Esophagus squamous epithelium (tissue), 5 donors: ENCODE measurements around the gene PCSK6. TPM values are rescaled to one million over a fixed set of nuclear protein-coding genes. Genes with fewer than 3 reads are reported as not detected.

Source experiments
- DNase-seq: peaks from one replicate; lab custom pipeline; 2025; lab: John Stamatoyannopoulos, UW
- H3K27ac ChIP-seq, 4 donors: fragments of 200-600 bp; sonication (generic); one replicate each; pipeline ENCODE4 v1.5.1; 2016 to 2019; ENCODE audit warnings: mild to moderate bottlenecking in 1 of 4
- H3K27me3 ChIP-seq, 4 donors: fragments of 200-600 bp; sonication (generic); 1 replicate in 3 of 4; 2 replicates in 1 of 4; pipeline versions ENCODE4 v1.5.1 to v1.6.0; 2017 to 2021; ENCODE audit warnings: antibody characterized with exemption in 1 of 4
- H3K36me3 ChIP-seq, 3 donors: fragments of 200-600 bp; sonication (generic); one replicate each; pipeline ENCODE4 v1.5.1; 2016 to 2019
- H3K4me1 ChIP-seq, 3 donors: fragments of 200-600 bp; sonication (generic); one replicate each; pipeline ENCODE4 v1.5.1; 2017 to 2019
- H3K4me3 ChIP-seq, 4 donors: fragments of 200-600 bp; sonication (generic); 1 replicate in 3 of 4; 2 replicates in 1 of 4; pipeline ENCODE4 v1.5.1; 2016 to 2019; ENCODE audit warnings: mild to moderate bottlenecking in 2 of 4, moderate library complexity in 1 of 4
- H3K9me3 ChIP-seq, 3 donors: fragments of 200-600 bp; sonication (generic); one replicate each; pipeline ENCODE4 v1.5.1; 2016 to 2019
- POLR2A ChIP-seq, 4 donors: fragments of 450-650 bp; IDR thresholded peaks; one replicate each; pipeline ENCODE4 v1.6.1; 2017; ENCODE audit warnings: antibody characterized with exemption in 4 of 4, mild to moderate bottlenecking in 4 of 4, moderate library complexity in 3 of 4
- WGBS, 2 donors: methylation state at CpG; one replicate each; pipeline ENCODE4 v1.1.5; 2018; 5-methylcytosine and 5-hydroxymethylcytosine counted together
- intact Hi-C: fragments of 100-400 bp; cut with DNase I; formaldehyde crosslinking; loops from one replicate; pipeline ENCODE4 v1.15.0; 2022
- total RNA-seq, 4 donors: library from RNA; depleted of rRNA; stranded (reverse); fragments of >200 nt; gene quantifications; one replicate each; pipeline ENCODE4 v1.1.0, GENCODE V29; 2016
- TF ChIP-seq, protein P1 (sequence below), 6 experiments: fragments of 450-650 bp in 4 of 6; fragments of 200-600 bp in 2 of 6; sonication (generic) in 2 of 6; IDR thresholded peaks; one replicate each; pipeline ENCODE4 v1.5.1; 2016 to 2019; ENCODE audit warnings: antibody characterized with exemption in 6 of 6, mild to moderate bottlenecking in 4 of 6, moderate library complexity in 4 of 6
- donor health status: DM: yes; HTN: yes; CAD: no.

Gene PCSK6
- total RNA-seq, 4 donors from 2014 or later = 5.1 to 13.8 (median 9.2) TPM

DNA sequence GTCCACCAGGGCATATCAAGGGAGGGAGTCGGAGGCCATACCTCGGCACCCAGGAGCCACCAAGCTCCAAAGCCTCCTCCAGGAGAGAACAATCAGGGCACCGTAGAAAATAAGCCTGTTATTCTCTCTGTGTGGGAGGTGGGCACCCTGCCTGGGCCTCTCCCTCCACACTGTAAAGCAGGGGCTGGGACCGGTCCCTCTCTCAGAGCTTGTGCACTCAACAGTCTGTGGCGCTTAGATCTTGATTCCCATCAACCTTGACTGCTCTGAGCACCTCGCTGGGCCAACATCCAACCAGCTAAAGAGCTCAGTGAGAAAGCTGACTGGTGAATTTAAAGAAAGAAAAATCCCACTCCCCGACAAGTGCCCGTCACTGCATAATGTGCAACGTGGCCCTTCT, 53.0 kb downstream of the PCSK6 start:
- Histone ChIP-seq H3K9me3 (no peaks in the 10 kb centered on the region), H3K4me3 (no peak overlapping the region), H3K4me1 (peaks cover 0 to 29% (median 6%) of the 10 kb centered on the region in 3 donors), H3K36me3 (no peaks in the 10 kb centered on the region), H3K27me3 (peaks cover 0 to 23% (median 0%) of the 10 kb centered on the region in 4 donors), H3K27ac (no peak overlapping the region)
- WGBS, 2 donors = 97 to 100% methylated on average over 2 to 3 of the region's 9 CpGs
- DNase-seq = no peak
- intact Hi-C loops = no loop called here
- TF ChIP-seq, protein P1, sequence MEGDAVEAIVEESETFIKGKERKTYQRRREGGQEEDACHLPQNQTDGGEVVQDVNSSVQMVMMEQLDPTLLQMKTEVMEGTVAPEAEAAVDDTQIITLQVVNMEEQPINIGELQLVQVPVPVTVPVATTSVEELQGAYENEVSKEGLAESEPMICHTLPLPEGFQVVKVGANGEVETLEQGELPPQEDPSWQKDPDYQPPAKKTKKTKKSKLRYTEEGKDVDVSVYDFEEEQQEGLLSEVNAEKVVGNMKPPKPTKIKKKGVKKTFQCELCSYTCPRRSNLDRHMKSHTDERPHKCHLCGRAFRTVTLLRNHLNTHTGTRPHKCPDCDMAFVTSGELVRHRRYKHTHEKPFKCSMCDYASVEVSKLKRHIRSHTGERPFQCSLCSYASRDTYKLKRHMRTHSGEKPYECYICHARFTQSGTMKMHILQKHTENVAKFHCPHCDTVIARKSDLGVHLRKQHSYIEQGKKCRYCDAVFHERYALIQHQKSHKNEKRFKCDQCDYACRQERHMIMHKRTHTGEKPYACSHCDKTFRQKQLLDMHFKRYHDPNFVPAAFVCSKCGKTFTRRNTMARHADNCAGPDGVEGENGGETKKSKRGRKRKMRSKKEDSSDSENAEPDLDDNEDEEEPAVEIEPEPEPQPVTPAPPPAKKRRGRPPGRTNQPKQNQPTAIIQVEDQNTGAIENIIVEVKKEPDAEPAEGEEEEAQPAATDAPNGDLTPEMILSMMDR (IDR thresholded peaks at IDR 0.05) = no peak

DNA sequence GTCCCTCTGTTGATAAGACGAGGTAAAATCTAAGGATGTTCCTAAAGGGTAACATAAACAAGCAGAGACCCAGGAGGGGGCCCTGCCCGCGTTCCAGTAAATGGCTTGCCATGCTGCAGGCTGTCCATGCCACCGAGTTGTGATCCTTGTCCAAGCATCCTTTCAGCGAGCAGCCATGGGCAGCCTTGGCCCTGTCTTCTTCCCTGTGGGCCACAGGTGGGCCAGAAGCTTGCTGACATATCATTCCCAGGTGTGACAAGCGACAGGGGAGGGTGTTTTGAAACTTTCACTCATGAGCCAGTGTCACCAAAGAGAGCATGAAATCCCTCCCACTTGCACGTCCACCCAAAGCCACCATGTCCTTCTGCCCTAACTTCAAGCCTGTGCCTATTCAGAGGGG, 53.7 kb downstream of the PCSK6 start:
- H3K9me3 ChIP-seq = no peaks in the 10 kb centered on the region
- intact Hi-C loops = no loop called here
- peaks cover 0 to 23% (median 0%) of the 10 kb centered on the region in 4 donors for H3K27me3 ChIP-seq
- no peak overlapping the region for H3K4me3 ChIP-seq
- H3K36me3 ChIP-seq = no peaks in the 10 kb centered on the region
- no peak for DNase-seq
- H3K27ac ChIP-seq = no peak overlapping the region
- 63 to 90% methylated on average over 3 to 7 of the region's 7 CpGs for WGBS, 2 donors
- TF ChIP-seq POLR2A (IDR thresholded peaks at IDR 0.05) = no peak
- TF ChIP-seq, protein P1 (IDR thresholded peaks at IDR 0.05) = no peak
- peaks cover 0 to 22% (median 6%) of the 10 kb centered on the region in 3 donors for H3K4me1 ChIP-seq

DNA sequence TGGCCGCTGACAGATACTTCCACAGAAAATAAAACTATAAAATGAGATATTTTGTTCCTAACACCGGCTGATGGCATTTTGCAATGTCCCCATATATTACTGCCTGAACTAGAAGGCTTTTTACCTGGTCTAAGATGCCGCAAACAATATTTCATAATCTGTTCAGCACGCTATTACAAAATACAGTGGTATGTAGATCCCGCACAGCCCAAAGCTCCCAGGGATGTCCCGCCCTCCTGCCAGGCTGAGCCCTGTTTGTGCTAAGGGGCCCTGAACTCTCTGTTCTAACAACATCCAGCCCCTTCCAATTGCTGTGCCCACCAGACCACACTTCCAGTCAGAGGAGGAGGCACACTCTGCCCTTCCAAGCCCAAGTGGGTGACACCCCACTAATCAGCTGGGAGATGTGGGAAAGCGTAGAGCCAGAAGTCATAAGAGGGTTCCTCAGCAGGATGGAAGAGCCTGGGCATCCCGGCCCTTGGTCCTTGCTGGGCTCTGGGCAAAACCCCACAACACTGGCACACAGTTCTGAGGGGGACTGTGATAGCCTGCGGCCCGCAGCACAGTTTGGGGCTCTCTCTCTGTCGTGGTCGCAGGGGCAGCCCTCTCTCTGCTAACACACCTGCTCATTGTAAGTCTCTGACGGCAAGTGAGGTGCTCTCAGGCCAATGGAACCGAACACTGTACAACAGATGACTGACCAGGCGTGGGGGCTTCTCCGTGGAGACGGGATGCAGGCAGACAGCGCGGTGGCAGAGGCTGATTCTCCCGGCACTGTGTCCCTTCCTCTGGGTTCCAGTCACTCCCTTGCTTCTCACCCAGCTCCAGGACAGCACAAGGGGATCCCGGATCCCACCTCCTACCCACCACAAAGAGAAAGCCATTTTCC, 55.2 kb downstream of the PCSK6 start:
- no peak for DNase-seq
- Histone ChIP-seq H3K27me3 (peaks cover 0 to 23% (median 0%) of the 10 kb centered on the region in 4 donors), H3K4me3 (no peak overlapping the region), H3K9me3 (no peaks in the 10 kb centered on the region), H3K4me1 (peaks cover 0 to 7% (median 4%) of the 10 kb centered on the region in 3 donors), H3K36me3 (no peaks in the 10 kb centered on the region), H3K27ac (no peak overlapping the region)
- 85 to 89% methylated on average over 12 to 14 of the region's 21 CpGs for WGBS, 2 donors
- TF ChIP-seq, protein P1 (IDR thresholded peaks at IDR 0.05) = no peak
- no peak for TF ChIP-seq POLR2A (IDR thresholded peaks at IDR 0.05)
- intact Hi-C loops = no loop called here

DNA sequence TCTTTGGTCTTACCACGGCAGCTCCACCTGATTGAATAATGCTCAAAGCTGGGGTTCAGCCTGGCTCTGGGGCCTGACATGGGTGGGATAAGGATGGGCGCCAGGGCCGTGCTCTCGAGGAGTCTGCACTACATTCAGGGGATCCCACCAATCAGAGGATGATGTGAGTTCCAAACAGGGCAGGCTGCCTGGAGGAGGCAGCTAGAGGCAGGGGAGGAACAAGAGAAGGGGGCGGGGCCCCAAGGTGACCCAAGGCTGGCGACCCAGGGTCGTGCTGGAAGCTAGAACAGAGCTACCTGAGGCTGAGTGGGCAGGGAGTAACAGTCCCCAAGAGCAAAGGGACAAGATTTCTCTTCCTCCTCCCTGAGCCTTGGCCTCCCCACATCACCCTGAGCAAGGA, 56.1 kb downstream of the PCSK6 start:
- WGBS, 2 donors = 61 to 86% methylated on average over 1 to 7 of the region's 7 CpGs
- intact Hi-C loops = no loop called here
- no peaks in the 10 kb centered on the region for H3K9me3 ChIP-seq
- TF ChIP-seq, protein P1 (IDR thresholded peaks at IDR 0.05) = no peak
- no peak for TF ChIP-seq POLR2A (IDR thresholded peaks at IDR 0.05)
- no peak overlapping the region for H3K4me3 ChIP-seq
- H3K27me3 ChIP-seq = peaks cover 0 to 23% (median 0%) of the 10 kb centered on the region in 4 donors
- no peaks in the 10 kb centered on the region for H3K4me1 ChIP-seq
- DNase-seq = no peak
- H3K36me3 ChIP-seq = no peaks in the 10 kb centered on the region
- H3K27ac ChIP-seq = no peak overlapping the region

DNA sequence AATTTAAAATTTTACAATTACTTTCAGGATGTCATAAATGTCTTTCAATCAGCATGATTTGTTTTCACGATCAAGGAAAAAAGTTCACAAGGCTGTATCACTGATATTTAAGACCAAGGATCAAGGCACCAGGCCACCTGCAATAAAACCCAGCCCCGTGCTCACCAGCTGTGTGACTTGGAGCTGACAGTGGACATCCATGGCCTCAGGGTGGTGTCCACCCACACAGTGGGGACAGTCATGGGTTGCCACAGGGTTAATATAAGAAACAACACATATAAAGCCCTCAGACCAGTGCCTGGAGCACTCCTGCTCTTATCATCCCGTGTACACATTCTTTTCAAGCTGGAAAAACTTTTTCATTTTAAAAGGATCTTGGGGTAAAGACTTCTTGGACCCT, 56.5 kb downstream of the PCSK6 start:
- intact Hi-C loops = no loop called here
- no peak overlapping the region for H3K27ac ChIP-seq
- no peaks in the 10 kb centered on the region for H3K4me1 ChIP-seq
- 69 to 78% methylated on average over 2 to 3 of the region's 3 CpGs for WGBS, 2 donors
- no peaks in the 10 kb centered on the region for H3K9me3 ChIP-seq
- H3K27me3 ChIP-seq = peaks cover 0 to 23% (median 0%) of the 10 kb centered on the region in 4 donors
- TF ChIP-seq, protein P1 (IDR thresholded peaks at IDR 0.05) = no peak
- TF ChIP-seq POLR2A (IDR thresholded peaks at IDR 0.05) = no peak
- no peaks in the 10 kb centered on the region for H3K36me3 ChIP-seq
- H3K4me3 ChIP-seq = no peak overlapping the region
- no peak for DNase-seq
